ENCODE data around the gene CA10.

GRCh38 chr17:51662204-51663056, 496.1 kb downstream of the CA10 start:
- TF ChIP-seq YY1 (IDR thresholded peaks at IDR 0.05; ENCODE audit: insufficient read depth, insufficient read length) (no peak), ZNF274 (IDR thresholded peaks at IDR 0.05; ENCODE audit: low read depth, low read length) (no peak), SUZ12 (IDR thresholded peaks at IDR 0.05; ENCODE audit: extremely low read depth, insufficient read depth, insufficient read length) (no peak)
